ENCODE data around the gene UGT1A10.

DNA sequence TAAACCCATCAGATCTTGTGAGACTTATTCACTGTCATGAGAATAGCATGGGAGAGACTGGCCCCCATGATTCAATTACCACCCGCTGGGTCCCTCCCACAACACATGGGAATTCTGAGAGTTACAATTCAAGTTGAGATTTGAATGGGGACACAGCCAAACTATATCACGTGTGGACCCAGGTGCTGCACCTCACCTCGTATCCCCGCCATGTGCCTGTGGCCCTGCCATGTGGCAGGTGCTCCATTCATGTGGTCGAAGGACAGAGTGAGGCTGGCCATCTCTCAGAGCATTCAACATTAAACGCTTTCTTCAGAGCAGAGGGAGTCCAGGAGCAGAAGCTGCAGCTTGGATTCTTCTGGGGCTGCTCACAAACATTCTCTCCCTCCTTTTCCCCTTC lies 174.1 kb downstream of the UGT1A10 start:
- TF ChIP-seq EGR1 (IDR thresholded peaks at IDR 0.05) (no peak), YY1 (IDR thresholded peaks at IDR 0.05; ENCODE audit: low read depth) (no peak), TCF12 (IDR thresholded peaks at IDR 0.05; ENCODE audit: low read depth) (no peak), CREB1 (IDR thresholded peaks at IDR 0.05; ENCODE audit: low read depth) (no peak), EP300 (IDR thresholded peaks at IDR 0.05; ENCODE audit: borderline replicate concordance) (no peak), FOXM1 (IDR thresholded peaks at IDR 0.05; ENCODE audit: borderline replicate concordance, low read depth) (no peak), CEBPB (IDR thresholded peaks at IDR 0.05) (no peak), ZBTB7A (IDR thresholded peaks at IDR 0.05; ENCODE audit: low read depth) (no peak)
- TF ChIP-seq, protein P1, sequence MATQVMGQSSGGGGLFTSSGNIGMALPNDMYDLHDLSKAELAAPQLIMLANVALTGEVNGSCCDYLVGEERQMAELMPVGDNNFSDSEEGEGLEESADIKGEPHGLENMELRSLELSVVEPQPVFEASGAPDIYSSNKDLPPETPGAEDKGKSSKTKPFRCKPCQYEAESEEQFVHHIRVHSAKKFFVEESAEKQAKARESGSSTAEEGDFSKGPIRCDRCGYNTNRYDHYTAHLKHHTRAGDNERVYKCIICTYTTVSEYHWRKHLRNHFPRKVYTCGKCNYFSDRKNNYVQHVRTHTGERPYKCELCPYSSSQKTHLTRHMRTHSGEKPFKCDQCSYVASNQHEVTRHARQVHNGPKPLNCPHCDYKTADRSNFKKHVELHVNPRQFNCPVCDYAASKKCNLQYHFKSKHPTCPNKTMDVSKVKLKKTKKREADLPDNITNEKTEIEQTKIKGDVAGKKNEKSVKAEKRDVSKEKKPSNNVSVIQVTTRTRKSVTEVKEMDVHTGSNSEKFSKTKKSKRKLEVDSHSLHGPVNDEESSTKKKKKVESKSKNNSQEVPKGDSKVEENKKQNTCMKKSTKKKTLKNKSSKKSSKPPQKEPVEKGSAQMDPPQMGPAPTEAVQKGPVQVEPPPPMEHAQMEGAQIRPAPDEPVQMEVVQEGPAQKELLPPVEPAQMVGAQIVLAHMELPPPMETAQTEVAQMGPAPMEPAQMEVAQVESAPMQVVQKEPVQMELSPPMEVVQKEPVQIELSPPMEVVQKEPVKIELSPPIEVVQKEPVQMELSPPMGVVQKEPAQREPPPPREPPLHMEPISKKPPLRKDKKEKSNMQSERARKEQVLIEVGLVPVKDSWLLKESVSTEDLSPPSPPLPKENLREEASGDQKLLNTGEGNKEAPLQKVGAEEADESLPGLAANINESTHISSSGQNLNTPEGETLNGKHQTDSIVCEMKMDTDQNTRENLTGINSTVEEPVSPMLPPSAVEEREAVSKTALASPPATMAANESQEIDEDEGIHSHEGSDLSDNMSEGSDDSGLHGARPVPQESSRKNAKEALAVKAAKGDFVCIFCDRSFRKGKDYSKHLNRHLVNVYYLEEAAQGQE (IDR thresholded peaks at IDR 0.05; ENCODE audit: low read depth): no peak
- TF ChIP-seq, protein P2, sequence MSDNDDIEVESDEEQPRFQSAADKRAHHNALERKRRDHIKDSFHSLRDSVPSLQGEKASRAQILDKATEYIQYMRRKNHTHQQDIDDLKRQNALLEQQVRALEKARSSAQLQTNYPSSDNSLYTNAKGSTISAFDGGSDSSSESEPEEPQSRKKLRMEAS (IDR thresholded peaks at IDR 0.05): peak; percentile 37; the same call in 1 of the 2 replicates
- TF ChIP-seq, protein P3, sequence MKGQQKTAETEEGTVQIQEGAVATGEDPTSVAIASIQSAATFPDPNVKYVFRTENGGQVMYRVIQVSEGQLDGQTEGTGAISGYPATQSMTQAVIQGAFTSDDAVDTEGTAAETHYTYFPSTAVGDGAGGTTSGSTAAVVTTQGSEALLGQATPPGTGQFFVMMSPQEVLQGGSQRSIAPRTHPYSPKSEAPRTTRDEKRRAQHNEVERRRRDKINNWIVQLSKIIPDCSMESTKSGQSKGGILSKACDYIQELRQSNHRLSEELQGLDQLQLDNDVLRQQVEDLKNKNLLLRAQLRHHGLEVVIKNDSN (IDR thresholded peaks at IDR 0.05): no peak

Data from Ishikawa (cell line).